ENCODE measurements around the gene GSE1.

DNA sequence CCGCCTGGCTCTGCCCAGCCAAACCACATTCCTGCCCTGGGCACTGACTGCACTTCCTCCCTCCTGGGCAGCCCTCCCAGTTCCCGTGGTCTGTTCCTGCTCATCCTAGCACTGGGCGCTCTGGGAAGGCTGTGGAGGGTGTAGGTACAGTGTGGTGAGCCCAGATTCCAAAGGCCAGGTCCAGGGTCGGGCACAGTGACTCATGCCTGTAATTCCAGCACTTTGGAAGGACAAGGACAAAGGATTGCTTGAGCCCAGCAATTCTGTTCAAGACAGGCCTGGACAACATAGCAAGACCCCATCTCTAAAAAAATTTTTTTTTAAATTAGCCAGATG is 107.1 kb downstream of the GSE1 start:
- TF ChIP-seq, protein P1, sequence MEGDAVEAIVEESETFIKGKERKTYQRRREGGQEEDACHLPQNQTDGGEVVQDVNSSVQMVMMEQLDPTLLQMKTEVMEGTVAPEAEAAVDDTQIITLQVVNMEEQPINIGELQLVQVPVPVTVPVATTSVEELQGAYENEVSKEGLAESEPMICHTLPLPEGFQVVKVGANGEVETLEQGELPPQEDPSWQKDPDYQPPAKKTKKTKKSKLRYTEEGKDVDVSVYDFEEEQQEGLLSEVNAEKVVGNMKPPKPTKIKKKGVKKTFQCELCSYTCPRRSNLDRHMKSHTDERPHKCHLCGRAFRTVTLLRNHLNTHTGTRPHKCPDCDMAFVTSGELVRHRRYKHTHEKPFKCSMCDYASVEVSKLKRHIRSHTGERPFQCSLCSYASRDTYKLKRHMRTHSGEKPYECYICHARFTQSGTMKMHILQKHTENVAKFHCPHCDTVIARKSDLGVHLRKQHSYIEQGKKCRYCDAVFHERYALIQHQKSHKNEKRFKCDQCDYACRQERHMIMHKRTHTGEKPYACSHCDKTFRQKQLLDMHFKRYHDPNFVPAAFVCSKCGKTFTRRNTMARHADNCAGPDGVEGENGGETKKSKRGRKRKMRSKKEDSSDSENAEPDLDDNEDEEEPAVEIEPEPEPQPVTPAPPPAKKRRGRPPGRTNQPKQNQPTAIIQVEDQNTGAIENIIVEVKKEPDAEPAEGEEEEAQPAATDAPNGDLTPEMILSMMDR (IDR thresholded peaks at IDR 0.05; ENCODE audit: poor library complexity) = no peak
- no peak for TF ChIP-seq EZH2 (IDR thresholded peaks at IDR 0.05; ENCODE audit: borderline replicate concordance)
